Stimulated activated CD8-positive, alpha-beta memory T cell treated with anti-CD3 and anti-CD28 coated beads, Interleukin-15, amount 100 ng/mL, for 4 hours (primary cell): ENCODE data around the gene SAMD3.
"Not testable (repeated sequence)": the region's sequence is repeated elsewhere in the genome, so short reads cannot be mapped to it uniquely, and the experiment has no call there.

Source experiments
- DNase-seq, 2 donors: peaks; one replicate each; pipeline ENCODE4 v3.0.0-alpha.2; 2020; ENCODE audit warnings: low read depth in 2 of 2

SAMD3 gene

DNA sequence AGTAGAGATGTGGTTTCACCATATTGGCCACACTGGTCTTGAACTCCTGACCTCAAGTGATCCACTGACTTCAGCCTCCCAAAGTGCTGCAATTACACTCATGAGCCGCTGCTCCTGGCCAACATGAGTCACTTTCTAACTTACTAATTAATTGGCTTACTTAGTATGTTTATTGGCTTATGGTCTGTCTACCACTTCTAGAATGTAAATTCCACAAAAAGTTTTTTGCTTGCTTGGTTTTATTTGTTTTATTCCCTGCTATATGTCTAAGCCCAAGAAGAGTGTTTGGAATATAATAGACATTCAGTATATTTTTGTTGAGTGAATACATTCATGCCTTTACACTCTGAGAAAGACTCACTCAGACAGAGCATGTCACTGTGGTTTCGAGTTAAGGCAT lies 86.0 kb downstream of the SAMD3 start:
- no peak for DNase-seq

DNA sequence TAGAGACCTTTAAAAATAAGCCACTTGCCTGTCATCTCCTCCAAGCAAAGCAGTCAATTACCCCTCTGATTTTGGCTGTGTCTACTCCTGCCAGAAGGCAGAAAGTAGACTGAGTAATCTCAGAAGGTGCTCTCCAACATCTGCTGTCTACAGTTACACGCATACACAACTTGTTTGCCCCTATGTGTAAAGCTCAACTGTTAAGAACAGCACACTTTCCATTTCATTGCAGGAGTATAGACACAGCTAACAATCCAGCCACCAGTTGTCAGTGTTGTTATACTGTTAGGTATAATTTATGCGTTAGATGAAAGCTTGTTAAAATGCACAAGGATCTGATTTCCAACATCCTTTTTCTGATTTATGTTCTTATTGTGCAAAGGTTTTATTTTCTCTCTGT lies 88.2 kb downstream of the SAMD3 start:
- no peak for DNase-seq

DNA sequence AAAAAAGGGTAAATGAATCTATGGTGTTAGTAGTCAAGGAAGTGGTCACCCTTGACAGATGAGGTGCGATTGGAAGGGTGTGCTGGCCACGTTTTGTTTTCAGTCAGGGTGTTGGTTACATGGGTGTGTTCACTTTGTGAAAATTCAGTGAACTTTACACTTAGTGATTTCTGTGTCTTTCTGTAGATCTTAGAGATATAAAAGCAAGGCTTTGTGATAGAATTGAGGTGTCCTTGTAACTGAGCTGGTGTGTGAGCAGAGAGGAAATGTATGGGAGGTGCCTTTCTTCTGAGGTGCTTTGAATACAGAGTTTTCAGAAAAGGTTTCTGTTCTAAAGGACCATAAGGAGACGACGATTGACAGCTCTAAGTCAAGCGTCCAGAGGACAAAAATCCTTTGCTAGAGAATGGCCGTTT lies 90.5 kb downstream of the SAMD3 start:
- peak; percentile 8 to 11 for DNase-seq

DNA sequence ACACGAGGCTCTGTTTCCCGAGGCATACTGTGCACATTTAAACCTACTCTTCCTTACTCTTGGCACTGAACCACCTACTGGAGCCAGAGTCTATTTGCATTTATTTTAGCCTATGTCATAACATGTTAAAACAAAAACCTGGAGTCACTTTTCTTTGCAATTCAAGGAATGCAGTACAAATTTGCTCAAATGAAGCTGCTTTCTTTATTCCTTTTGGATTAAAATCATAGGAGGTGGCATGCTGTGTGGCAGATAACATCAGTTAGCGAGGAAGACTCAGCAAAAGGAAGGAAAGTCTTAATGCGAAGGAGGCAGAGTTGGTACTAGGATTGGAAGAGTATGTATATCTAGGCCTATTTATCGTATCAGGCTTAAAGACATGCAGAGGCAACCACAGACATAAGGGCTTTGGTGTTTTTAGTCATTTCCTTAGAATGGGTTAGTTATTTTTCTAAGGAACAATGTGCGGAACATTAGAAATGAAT lies 92.9 kb downstream of the SAMD3 start:
- no peak for DNase-seq

DNA sequence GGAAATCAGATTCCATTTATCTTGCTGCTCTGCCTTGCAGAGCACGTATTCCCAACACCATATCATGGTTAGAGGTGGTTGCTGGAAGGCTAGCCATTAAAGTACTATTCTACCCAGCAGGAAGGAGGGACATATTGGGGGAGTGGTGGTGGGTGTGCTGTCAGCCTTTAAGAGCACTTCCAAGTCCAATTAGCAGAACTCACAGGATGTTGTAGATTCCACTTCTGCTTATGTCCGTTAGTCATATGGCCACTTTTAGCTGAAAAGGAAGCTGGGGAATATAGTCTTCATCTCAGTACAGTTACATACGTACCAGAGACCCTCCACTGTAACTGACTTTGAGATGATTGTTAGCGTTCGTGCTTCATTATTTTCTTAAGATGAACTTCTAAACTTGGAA lies 94.4 kb downstream of the SAMD3 start:
- no peak for DNase-seq

DNA sequence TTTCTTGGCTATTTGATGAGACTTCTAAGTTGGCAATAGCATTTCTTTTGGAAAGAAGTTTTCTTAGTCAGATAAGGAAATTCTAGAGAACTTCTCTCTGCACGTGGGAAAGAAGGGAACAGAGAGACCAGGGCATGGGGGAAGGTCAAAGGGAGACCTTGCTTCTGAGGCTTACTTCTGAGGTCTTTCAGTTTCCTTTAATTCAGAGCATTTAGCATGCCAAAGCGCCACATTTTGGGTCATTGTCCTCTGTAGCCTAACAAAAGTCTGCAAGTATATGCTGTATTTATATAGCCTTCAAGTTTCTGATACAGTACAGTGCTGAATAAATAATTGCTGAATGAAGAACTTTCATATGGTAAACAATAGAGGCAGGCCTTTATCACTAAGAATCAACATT lies 95.6 kb downstream of the SAMD3 start:
- DNase-seq = no peak

DNA sequence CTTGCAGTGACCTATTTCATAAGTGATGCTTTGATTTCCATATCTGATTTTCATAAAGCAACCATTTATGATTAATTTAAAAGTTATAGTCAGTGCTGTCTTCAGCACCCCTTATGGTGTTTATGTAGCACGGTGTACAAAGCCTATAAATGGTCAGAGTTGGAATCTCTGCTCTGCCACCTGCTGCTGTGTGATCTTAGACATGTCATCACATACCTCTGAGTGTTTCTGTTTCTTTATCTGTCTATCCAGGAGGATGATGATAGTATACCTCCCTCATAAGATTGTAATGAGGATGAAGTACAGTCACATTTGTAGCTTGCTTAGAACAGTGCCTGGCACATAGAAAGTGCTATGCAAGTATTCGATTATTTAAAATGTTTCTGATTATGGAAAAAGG lies 100.5 kb downstream of the SAMD3 start:
- no peak for DNase-seq

DNA sequence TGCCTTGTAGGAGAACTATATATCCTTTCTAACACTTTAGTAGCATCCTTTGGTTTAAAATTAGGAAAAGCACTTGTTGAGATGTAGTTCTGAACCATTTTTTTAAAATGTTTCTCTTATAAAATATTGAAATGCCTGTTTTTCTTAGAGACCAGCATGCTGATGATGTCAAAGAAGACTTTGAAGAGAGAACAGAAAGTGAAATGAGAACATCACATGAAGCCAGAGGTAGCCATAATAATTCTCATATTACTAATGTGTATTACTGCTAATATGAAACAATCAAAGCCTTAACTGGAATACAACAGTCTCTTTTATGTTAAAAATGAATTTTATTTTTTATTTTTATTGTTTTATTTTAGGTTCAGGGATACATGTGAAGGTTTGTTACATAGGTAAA lies 102.0 kb downstream of the SAMD3 start:
- no peak for DNase-seq

DNA sequence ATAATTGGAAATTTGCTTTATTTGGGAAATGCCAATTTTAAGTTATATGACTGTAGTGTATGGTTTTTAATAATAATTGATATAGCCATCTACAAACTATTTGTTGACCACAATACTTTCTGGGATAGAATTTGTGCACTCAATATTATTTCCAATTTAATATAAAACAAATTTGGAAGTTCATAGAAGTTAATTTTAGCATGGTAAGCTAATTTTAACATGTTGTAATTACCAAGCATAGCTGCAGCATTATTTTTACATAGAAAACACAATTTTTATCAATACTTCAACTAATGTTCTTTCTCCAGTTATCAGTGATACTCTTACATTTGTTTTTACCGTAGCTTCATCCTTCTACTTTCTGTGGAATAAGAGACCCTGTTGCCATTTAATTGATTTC lies 103.5 kb downstream of the SAMD3 start:
- no peak for DNase-seq

DNA sequence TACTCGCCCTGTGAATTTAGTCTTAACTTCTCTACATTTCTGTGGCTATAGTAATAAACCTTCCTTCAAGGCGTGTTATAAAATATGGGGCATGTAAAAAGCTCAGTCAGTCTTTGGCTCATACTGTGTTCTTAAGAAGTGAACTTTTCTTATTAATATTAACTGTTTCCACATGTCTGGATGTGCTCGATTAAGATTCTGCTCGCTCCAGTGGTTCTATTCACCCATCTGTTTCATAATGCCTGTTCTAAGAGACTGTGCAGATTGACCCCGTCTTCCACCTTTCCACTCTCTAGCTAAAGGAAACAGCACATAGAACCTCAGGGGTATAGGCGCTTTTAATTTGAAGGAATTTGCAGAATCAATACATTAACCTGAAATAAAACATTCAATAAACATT lies 104.5 kb downstream of the SAMD3 start:
- DNase-seq = no peak

DNA sequence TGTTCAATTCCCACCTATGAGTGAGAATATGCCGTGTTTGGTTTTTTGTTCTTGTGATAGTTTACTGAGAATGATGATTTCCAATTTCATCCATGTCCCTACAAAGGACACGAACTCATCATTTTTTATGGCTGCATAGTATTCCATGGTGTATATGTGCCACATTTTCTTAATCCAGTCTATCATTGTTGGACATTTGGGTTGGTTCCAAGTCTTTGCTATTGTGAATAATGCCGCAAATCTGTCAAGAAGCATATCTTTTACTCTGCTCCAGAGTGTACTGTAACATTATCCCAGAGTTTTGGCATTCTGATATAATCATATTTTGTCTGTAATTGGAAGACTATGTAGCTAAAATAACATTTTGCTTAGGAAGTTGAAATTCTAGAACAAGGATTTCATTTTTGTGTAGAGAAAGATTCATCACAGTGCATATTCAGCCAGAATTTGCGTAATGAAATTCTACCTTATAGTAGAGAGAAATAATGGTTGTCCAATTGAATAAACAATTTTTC lies 105.5 kb downstream of the SAMD3 start:
- not testable (repeated sequence) for DNase-seq

DNA sequence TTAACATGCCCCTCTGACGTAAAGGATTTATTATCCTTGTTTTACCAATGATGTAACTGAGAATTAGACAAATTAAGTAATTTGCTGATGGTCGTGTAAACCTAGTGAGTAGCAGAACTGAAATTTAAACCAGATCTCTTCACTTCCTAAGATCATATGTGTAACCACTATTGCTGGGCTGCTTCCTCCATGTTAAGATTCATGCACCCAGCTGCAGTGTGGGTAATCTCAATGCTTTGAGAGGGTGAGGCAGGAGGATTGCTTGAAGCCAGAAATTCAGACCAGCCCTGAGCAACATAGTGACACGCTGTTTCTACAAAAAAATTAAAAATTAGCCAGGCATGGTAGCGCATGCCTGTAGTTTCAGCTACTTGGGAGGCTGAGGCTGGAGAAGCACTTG lies 106.5 kb downstream of the SAMD3 start:
- DNase-seq = no peak

DNA sequence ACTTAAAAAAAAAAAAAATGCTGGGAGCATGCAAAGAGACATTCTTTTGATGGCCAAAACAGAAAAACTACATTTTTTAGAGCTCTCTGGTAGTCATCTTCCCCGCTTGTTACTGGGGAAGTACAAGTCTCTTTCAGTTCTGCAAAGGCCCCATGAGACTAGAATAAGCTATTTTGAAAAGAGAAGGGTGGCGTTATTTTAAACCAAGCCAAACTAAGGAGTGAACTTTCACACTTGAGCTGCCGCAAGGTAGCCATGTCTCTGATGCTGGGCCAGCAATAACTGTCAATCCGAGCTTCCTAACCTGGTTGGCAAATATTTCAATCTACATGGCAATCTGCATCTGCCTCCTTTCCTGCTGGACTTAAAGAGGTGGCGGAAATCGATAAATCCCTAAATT lies 107.7 kb downstream of the SAMD3 start:
- no peak for DNase-seq

DNA sequence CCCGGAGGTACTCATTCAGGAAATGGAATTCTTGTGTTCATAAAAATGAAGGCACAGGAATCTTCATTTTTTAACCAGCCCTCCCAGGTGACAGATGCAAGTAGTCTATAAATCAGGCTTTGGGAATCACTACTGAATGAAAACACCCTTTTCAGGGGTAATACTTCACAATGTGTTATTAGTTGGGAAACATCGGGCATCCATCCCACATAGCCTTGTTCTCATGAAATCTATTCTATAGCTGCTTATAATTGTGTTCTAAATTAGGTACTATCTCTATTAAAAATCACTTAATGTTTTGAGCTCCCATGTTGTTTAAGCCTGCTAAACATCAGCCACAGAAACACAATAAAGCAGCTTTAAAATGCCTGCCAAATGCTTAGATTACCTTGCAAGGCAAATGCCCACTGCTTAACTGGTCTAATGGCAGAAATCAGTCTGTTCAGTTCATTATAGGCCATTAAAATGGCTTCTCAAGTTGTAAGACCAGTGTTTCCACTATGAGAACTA lies 109.5 kb downstream of the SAMD3 start:
- DNase-seq = no peak

DNA sequence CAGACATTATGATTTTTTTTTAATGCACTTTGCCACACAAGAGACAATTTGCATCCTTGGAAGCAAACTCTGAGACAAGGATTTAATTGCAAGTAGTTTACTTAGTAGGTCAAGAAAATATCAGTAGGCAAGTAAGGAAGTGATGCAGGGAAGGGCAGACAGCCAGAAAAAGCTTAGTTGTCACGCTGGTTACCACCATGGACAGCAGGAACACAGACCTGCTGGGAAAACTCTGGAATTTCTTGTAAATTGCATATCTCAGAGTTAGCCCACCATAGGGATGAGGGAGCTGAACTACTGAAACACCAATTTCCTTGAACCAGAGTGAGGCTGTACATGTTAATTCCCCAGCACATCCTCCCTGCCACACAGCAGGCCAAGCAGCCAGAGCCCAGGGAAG lies 111.7 kb downstream of the SAMD3 start:
- DNase-seq = no peak

DNA sequence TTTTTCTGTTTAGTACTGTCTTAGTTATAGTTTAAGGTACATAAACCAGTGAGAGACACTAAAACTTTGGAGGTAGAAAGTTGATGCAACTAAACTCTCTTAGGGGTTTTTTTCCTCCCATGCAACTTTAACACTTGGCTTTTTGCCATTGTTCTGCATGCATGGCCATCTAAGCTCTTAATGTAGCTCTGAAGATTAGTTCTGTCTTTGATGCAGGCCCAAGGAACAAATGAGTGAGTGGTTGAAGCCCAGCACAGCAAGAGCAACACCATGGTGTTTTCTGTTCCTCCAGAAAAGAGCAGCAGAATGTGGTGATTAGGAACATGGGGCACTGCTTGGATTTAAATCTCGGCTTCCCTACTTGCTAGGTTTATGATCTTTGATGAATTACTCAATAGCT lies 115.0 kb downstream of the SAMD3 start:
- DNase-seq = no peak

DNA sequence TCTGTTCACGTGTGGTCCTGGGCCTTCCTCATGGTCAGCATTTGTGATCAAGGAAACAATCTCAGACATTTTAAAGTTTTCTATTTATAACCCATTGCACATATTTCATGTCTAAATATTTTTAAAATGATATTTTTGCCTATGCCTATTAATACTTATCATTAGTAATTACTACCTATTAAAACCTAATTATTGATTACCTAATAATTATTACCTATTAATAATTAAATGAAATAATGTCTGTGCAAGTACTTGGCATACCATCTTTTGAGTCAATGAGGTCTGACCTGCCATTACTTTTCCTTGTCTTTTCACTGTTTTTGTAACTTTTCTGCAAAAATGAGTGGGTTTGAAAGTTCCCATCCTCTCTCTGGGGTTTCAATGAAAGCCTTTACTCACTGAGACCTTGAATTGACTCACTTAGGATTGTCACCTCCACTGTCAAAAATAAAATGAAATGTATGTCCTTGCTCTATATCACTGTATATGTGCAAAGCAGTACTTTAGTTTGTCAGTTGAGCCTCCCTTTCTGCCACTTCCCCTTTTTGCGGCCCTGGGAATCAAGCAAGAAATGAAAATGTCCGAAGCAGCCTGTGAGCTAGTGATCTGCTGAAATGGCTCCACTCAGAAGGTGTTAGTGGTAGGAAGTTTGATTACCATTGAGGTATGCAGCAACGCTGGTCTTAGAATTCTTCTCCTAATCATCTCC lies 116.6 kb downstream of the SAMD3 start:
- DNase-seq = no peak

DNA sequence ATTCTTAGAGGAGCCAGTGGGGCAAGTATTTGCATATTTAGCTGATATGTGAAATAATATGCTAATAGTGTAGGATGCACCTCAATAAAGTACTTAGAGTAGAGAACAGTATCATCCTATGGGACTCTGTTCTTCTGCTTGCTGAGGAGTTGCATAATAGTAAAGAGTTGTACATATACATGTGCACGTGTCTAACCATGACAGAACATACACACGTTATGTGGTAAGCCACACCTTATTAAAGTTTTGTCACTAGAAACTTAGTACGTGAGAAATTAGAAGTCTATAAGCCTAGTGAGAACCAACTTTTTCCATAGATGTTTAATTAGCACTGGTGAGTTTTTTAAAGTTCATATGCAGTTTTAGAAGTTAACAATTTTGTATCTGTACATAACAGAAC lies 123.6 kb downstream of the SAMD3 start:
- DNase-seq = no peak

DNA sequence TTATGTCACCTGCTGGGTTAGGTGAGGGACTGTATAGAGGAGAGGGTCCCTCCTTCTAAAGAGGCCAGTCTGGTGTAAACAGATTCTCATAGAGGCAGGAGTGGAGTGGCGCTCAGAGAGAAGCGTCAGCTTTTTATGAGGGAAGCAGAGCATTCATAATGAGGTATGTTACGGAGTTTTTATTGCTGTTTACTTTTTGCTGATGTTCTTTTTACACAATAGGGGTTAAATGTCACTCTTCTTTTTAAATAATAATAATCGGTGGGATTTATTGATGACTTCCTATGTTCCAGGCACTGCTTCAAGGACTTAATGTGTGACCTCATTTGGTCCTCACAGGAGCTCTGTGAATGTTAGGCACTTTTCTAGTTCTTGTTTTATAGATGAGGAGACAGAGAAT lies 124.4 kb downstream of the SAMD3 start:
- DNase-seq = no peak
